HCT116 (cell line): ENCODE data around the gene CACNA2D3. TPM values are rescaled to one million over a fixed set of nuclear protein-coding genes. Genes with fewer than 3 reads are reported as not detected.

Experiments used
- ATAC-seq: fragments of 200-7000 bp; cut with Tn5 transposase; 2 replicates; pipeline ENCODE4 v1.9.1; 2020; ENCODE audit warnings: mild to moderate bottlenecking, moderate library complexity
- BruUV-seq: library from RNA; stranded (reverse); fragments of 400-500 nt; replicated peaks from 2 replicates; lab custom pipeline; 2021; lab: Mats Ljungman, UMichigan
- CTCF ChIA-PET: fragments of 300-600 bp; sonication (Branson Sonifier 250); formaldehyde crosslinking; loops from one replicate; lab custom pipeline; 2021; ENCODE audit warnings: antibody characterized with exemption; lab: Charles Lee
- POLR2A ChIA-PET: fragments of 300-600, 350-600 bp; sonication (Branson Sonifier 250); formaldehyde crosslinking; loops from one replicate; lab custom pipeline; 2021; ENCODE audit warnings: antibody characterized with exemption; lab: Charles Lee
- RAD21 ChIA-PET, 2 experiments: fragments of 300-600 bp; sonication (Branson Sonifier 250); formaldehyde crosslinking; loops; one replicate each; lab custom pipeline; 2023; ENCODE audit warnings: low total read pairs in 2 of 2; ENCODE audit not compliant: uncharacterized antibody in 2 of 2, unreplicated experiment in 2 of 2, low non-redundant PET in 1 of 2; lab: Charles Lee
- DNase-seq: peaks from one replicate; pipeline ENCODE4 v3.0.0-alpha.2; 2010; ENCODE audit warnings: low read depth, low spot score
- H2AFZ ChIP-seq: fragments of 200-600 bp; shearing (Covaris generic), sonication (generic); 2 replicates; pipeline ENCODE4 v1.6.1; 2017; ENCODE audit warnings: low read depth, mixed run types, mixed read lengths, antibody characterized with exemption, low read length; ENCODE audit not compliant: poor library complexity, severe bottlenecking
- H3K27ac ChIP-seq: 2 replicates; pipeline ENCODE4 v1.5.1; 2012; ENCODE audit warnings: low read depth, low read length
- H3K27me3 ChIP-seq: fragments of 200-600 bp; sonication (generic); 2 replicates; pipeline ENCODE4 v1.6.1; 2016; ENCODE audit warnings: mixed run types, low read length, mixed read lengths; ENCODE audit not compliant: insufficient read depth
- H3K36me3 ChIP-seq, 2 experiments: fragments of 200-500 bp in 1 of 2; fragments of 200-600 bp in 1 of 2; sonication (Bioruptor generic) in 1 of 2; sonication (generic) in 1 of 2; 2 replicates each; pipeline versions ENCODE4 v1.5.1 to v1.6.1; 2014 to 2016; ENCODE audit warnings: low read length in 2 of 2, inconsistent platforms in 1 of 2, mixed read lengths in 1 of 2, mixed run types in 1 of 2; ENCODE audit not compliant: insufficient read depth in 2 of 2, control insufficient read depth in 1 of 2
- H3K4me1 ChIP-seq, 2 experiments: fragments of 200-600 bp in 1 of 2; sonication (generic) in 1 of 2; 2 replicates each; pipeline versions ENCODE4 v1.5.1 to v1.6.1; 2012 to 2017; ENCODE audit warnings: low read length in 2 of 2, inconsistent platforms in 1 of 2, mild to moderate bottlenecking in 1 of 2, mixed read lengths in 1 of 2, mixed run types in 1 of 2, moderate library complexity in 1 of 2; ENCODE audit not compliant: insufficient read depth in 2 of 2, control insufficient read depth in 1 of 2
- H3K4me2 ChIP-seq: fragments of 200-600 bp; sonication (generic); 2 replicates; pipeline ENCODE4 v1.6.1; 2017; ENCODE audit warnings: mixed run types, low read length, mixed read lengths
- H3K4me3 ChIP-seq, 2 experiments: fragments of 200-600 bp in 1 of 2; sonication (generic) in 1 of 2; replicated peaks in 1 of 2; 2 replicates each; pipeline ENCODE4 v1.5.1; 2011 to 2016; ENCODE audit warnings: low read length in 2 of 2, control low read depth in 1 of 2, low read depth in 1 of 2, mild to moderate bottlenecking in 1 of 2, mixed read lengths in 1 of 2, mixed run types in 1 of 2
- H3K79me2 ChIP-seq: fragments of 200-600 bp; sonication (generic); 2 replicates; pipeline ENCODE4 v1.6.1; 2017; ENCODE audit warnings: mild to moderate bottlenecking, mixed run types, low read length, moderate library complexity, mixed read lengths; ENCODE audit not compliant: insufficient read depth
- H3K9ac ChIP-seq: fragments of 200-600 bp; sonication (generic); 2 replicates; pipeline ENCODE4 v1.6.1; 2016; ENCODE audit warnings: low read length, mixed read lengths
- H3K9me2 ChIP-seq: fragments of 200-600 bp; sonication (generic), shearing (Covaris generic); 2 replicates; pipeline ENCODE4 v1.6.1; 2017; ENCODE audit warnings: mixed run types, mild to moderate bottlenecking, moderate library complexity; ENCODE audit not compliant: insufficient read depth
- H3K9me3 ChIP-seq, 2 experiments: fragments of 200-500 bp in 1 of 2; fragments of 200-600 bp in 1 of 2; sonication (Bioruptor generic) in 1 of 2; sonication (generic) in 1 of 2; 2 replicates each; pipeline ENCODE4 v1.6.1; 2014 to 2017; ENCODE audit warnings: low read length in 2 of 2, mixed read lengths in 2 of 2, inconsistent platforms in 1 of 2, low read depth in 1 of 2, mild to moderate bottlenecking in 1 of 2, mixed run types in 1 of 2, moderate library complexity in 1 of 2; ENCODE audit not compliant: control insufficient read depth in 1 of 2, insufficient read depth in 1 of 2
- H4K20me1 ChIP-seq: fragments of 200-600 bp; sonication (generic), shearing (Covaris generic); 2 replicates; pipeline ENCODE4 v1.6.1; 2017; ENCODE audit warnings: mixed run types, mild to moderate bottlenecking, moderate library complexity; ENCODE audit not compliant: insufficient read depth
- RAD21 ChIP-seq: IDR thresholded peaks from 2 replicates; pipeline ENCODE4 v1.6.1; 2012; ENCODE audit warnings: low read depth, mild to moderate bottlenecking
- SP1 ChIP-seq: IDR thresholded peaks from 2 replicates; pipeline ENCODE4 v1.6.1; 2012; ENCODE audit warnings: low read depth
- SRF ChIP-seq: IDR thresholded peaks from 2 replicates; pipeline ENCODE4 v1.6.1; 2012; ENCODE audit warnings: low read depth
- YY1 ChIP-seq: IDR thresholded peaks from 2 replicates; pipeline ENCODE4 v1.6.1; 2011; ENCODE audit warnings: low read length, low read depth, moderate library complexity, mild to moderate bottlenecking; ENCODE audit not compliant: insufficient replicate concordance; ENCODE audit errors: extremely low read depth
- ZNF274 ChIP-seq: fragments of 200-500 bp; sonication (Bioruptor generic); IDR thresholded peaks from 2 replicates; pipeline ENCODE4 v1.6.1; 2014; ENCODE audit warnings: mild to moderate bottlenecking, low read depth, low read length, inconsistent platforms
- intact Hi-C: fragments of 100-400 bp; cut with micrococcal nuclease; formaldehyde crosslinking; loops from 2 replicates; pipeline ENCODE4 v1.10.0; 2022
- total RNA-seq: library from RNA; stranded (reverse); gene quantifications from one replicate; pipeline ENCODE4 v1.2.1, GENCODE V29; 2021; ENCODE audit not compliant: unreplicated experiment
- TF ChIP-seq, protein P1 (sequence below): IDR thresholded peaks from 2 replicates; pipeline ENCODE4 v1.6.1; 2011; ENCODE audit warnings: mild to moderate bottlenecking, low read length, moderate library complexity; ENCODE audit not compliant: insufficient replicate concordance; ENCODE audit errors: extremely low read depth
- TF ChIP-seq, protein P2 (sequence below): IDR thresholded peaks from 2 replicates; pipeline ENCODE4 v1.6.1; 2012; ENCODE audit warnings: low read depth

CACNA2D3 gene
- total RNA-seq, 1 experiment from 2014 or later, result 0.20 TPM

GRCh38 chr3:54178376-54178775, 56.0 kb downstream of the CACNA2D3 start:
- intact Hi-C loops, result no loop called here
- no peak for ATAC-seq
- no peak overlapping the region for H3K4me3 ChIP-seq
- no TSS peak for BruUV-seq
- TF ChIP-seq SRF, result no peak
- TF ChIP-seq, protein P1, sequence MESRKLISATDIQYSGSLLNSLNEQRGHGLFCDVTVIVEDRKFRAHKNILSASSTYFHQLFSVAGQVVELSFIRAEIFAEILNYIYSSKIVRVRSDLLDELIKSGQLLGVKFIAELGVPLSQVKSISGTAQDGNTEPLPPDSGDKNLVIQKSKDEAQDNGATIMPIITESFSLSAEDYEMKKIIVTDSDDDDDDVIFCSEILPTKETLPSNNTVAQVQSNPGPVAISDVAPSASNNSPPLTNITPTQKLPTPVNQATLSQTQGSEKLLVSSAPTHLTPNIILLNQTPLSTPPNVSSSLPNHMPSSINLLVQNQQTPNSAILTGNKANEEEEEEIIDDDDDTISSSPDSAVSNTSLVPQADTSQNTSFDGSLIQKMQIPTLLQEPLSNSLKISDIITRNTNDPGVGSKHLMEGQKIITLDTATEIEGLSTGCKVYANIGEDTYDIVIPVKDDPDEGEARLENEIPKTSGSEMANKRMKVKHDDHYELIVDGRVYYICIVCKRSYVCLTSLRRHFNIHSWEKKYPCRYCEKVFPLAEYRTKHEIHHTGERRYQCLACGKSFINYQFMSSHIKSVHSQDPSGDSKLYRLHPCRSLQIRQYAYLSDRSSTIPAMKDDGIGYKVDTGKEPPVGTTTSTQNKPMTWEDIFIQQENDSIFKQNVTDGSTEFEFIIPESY, result no peak
- TF ChIP-seq RAD21, result no peak
- TF ChIP-seq ZNF274, result no peak
- TF ChIP-seq YY1, result no peak
- TF ChIP-seq, protein P2, sequence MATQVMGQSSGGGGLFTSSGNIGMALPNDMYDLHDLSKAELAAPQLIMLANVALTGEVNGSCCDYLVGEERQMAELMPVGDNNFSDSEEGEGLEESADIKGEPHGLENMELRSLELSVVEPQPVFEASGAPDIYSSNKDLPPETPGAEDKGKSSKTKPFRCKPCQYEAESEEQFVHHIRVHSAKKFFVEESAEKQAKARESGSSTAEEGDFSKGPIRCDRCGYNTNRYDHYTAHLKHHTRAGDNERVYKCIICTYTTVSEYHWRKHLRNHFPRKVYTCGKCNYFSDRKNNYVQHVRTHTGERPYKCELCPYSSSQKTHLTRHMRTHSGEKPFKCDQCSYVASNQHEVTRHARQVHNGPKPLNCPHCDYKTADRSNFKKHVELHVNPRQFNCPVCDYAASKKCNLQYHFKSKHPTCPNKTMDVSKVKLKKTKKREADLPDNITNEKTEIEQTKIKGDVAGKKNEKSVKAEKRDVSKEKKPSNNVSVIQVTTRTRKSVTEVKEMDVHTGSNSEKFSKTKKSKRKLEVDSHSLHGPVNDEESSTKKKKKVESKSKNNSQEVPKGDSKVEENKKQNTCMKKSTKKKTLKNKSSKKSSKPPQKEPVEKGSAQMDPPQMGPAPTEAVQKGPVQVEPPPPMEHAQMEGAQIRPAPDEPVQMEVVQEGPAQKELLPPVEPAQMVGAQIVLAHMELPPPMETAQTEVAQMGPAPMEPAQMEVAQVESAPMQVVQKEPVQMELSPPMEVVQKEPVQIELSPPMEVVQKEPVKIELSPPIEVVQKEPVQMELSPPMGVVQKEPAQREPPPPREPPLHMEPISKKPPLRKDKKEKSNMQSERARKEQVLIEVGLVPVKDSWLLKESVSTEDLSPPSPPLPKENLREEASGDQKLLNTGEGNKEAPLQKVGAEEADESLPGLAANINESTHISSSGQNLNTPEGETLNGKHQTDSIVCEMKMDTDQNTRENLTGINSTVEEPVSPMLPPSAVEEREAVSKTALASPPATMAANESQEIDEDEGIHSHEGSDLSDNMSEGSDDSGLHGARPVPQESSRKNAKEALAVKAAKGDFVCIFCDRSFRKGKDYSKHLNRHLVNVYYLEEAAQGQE, result no peak
- no peak for TF ChIP-seq SP1
- CTCF ChIA-PET, result no interaction called here
- H2AFZ ChIP-seq, result no peak overlapping the region
- H4K20me1 ChIP-seq, result no peaks in the 10 kb centered on the region; the same call in 1 of the 2 replicates
- H3K36me3 ChIP-seq, result no peaks in the 10 kb centered on the region
- H3K27ac ChIP-seq, result no peak overlapping the region
- POLR2A ChIA-PET, result no interaction called here
- H3K4me2 ChIP-seq, result no peak overlapping the region
- RAD21 ChIA-PET, result no interaction called here
- no peaks in the 10 kb centered on the region for H3K9me2 ChIP-seq
- peaks cover 56% of the 10 kb centered on the region for H3K27me3 ChIP-seq
- no peaks in the 10 kb centered on the region for H3K4me1 ChIP-seq
- H3K79me2 ChIP-seq, result no peaks in the 10 kb centered on the region
- H3K9me3 ChIP-seq, result no peaks in the 10 kb centered on the region
- H3K9ac ChIP-seq, result no peak overlapping the region
- DNase-seq, result no peak
